ENCODE data around the gene FAM181A.

Gene FAM181A

DNA sequence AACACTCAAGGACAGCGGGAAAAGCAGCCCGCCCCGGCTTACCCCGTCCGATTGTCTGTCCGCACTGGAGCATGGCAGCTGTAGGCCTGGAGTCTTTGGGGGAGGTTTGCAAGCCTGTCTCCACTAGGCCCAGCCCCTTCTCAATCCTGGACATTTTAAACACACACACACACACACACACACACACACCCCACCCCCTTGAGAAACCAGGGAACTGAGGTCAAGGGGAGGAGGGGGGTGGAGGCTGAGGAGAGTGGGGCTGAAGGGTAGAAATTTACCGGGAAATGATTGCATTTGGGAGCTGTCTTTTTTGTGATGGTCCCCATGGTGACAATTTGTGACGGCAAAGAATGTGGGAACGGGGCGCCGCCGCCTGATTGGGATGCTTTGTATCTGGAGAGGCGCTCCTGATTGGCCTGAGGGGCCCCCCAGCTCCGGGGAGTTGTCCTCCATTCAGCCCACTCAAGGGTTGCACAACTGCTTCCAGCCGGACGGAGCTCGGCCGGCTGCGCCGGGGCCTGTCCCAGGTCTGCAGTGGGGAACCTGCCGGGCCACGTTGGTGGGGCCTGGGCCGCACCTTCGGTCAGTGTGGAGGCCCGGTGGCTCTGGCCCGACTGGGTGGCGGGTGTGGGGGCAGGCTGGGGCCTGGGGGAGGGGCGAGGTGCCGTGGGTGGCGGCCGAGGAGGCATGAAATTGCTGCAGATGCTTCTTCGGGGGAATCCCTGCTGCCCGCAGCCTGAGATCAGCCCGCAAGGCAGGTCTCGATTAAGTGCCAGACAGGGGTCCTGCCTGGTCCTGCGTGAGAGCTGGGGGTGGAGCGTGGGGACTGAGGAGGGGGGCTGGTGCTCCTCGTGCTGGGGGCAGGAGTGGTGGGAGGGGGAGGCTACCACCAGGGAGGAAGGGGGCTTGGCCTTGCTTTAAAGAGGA is at the start of gene FAM181A:
Gene FAM181A (plus strand): TSS at position 472 of the 927 bp plus-strand sequence. CDS start 942 bp downstream, outside the sequence.
- no peak for DNase-seq

DNA sequence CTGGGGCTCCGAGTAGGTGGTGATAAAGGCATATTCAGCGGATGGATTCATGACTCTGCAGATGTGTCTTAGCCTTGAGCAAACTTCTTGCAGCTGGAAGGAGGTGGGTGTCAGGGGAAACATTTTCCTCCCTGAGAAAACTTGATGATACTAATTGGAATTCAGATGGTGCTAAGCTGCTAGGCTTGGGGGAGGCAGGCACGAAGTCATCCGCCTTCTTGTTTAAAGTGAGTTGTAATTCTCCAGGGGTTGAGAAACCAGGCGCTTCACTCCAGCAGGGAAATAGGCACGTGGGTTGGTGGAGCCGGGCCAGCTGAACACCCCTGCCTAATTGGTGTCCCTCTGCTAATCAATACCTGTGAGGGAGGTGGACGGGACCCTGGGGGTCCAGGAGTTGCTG is 48.9 kb upstream of the FAM181A start:
- no peak for DNase-seq

DNA sequence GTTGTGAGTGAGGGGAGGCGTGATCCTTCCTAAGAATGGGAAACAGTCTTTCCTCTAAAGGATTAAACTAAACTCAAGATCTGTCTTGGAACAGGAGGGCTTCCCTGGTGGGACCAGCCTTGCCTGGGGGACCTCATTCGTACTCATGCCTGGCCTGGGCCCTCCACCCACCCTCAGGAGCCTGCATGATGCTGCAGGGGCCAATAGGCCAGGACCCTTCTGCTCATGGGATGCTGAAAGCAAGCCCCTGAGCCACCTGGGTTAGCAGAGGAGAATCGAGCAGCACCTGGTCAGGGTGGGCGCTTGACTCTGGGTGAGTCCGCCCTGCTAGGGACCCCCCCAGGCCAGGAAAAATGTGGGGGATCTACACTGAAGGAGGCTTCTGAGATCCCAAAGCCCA is 48.3 kb upstream of the FAM181A start:
- no peak for DNase-seq

DNA sequence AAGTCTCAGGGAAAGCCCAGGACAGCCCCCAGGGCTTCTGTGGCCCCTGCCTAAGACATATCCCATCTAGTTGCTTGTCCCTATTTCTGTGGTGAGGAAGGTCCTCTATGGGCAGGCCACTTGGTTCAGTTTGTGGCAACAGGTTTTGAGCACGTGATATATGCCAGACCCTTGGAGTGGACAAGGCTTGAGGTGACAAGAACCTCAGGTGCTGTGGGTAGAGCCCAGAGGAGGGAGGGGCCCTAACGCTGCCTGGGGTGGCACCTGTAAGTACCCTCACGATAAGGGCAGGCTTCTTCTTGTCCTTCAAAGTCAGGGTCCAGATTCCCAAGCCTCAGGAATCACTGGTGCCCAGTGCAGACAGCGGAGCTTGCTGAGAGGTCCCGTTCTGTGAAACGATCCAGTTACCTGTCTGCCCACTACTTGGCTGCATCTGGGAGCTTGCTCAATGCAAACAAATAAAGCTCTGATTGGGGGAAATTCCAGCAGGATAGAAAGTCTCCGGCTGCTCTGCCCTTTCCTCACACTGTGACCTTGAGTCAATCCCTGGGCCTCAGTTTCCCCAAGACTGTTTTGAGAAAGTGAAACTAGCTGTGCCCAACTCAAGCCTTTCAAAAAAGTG is 47.7 kb upstream of the FAM181A start:
- DNase-seq: no peak

DNA sequence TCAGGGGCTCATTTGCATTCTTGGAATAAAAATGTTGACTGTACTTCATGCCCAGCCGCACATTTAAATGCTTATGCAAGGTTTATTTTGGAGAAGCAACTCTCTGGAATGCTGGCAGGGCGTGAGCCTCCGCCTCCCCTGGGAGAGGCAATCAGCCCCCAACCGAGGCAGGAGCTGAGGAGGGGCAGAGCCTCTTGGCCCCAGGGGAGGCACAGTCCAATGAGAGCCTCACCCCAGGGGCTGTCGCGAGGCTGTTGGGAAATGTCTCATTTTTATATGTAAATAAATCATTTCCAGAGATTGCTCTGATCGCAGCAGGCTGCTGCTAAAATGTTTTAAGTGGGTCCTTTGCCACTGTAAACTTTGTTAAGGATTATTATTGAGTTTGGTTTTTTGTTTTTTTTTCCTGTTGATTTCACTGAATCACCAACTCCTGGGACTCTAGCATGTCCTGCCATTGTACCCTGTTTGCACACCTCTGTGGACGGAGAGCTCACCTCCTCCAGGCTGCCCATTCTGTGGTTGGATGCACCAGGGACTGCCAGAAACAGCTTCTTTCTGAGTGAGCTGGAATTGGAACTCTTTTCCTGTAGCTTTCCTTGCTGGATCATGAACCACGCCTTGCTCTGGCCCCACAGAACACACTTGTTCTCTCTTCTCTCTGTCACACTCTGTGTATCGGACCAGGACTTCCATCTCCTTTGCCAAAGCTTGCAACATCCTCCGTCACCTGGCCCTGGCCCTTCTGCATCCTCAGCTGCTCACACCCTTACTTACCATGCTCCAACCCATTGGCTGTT is 46.9 kb upstream of the FAM181A start:
- no peak for DNase-seq

DNA sequence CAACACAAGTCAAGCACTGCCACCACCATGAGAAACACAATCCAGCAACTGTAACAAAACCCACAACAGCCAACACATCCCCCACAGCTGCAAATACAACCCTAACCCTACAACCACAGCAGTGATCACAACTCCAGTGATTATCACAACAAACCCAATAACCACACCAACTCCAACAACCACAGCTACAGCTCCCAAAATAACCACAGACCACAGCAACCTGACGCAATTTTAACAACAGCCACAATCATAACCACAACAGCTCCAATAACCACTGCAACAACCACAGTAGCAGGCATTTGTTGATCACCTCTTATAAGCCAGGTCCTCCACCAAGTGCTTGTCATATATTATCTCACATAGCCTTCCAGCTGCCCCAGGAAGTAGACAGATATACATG is 42.2 kb upstream of the FAM181A start:
- no peak for DNase-seq

DNA sequence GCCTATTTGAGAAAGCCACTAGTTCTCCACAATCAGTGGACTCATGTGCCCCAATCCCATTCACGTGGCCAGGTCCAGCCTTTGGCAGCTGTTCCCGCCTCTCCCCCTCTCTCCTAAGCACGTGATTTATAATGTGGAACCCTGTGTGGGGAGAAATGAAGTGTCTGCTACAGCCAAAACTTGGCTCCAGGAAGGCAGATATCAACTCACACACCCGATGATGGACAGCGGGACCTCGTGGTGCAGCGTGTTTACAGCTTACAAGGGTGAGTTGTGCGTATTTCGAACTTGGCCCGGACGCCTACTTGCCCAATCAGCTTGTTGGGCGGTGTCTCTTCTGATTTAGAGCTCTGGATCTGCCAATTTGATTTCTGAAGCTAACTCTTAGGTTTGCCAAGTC is 38.1 kb upstream of the FAM181A start:
- DNase-seq: no peak

DNA sequence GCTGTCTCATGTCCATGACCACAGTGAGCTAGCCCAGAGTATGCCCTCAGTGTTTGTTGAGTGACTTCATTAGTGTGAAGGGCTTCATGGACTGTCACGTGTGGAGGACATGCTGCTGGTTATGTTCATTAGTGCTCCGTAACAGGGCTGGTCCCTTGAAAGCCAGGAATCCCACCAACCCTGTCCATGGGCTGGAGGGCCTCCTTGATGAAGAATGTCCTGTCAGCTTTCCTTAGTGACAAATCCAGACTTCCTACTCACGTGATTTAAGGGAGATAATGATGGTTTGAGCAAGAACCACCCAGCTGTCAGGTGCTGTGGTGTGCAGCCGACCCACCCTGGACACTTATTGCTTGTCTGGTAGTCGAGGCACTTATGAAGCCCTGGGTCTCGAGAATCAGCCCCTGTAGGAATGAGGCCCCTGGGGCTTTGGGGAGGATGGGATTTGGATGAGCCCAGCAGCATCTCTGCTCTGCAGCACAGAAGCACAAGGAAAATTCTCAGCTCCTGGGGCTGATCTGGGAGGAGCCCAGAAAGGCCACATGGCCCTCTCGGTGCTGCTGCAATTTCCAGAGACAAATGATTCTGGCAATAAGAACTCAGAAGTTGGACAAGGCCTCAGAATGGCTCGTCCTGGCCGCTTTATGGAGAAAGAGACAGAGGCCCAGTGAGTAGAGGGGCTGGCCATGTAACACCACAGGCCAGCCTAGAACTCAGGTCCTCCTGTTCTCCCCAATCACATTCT is 37.2 kb upstream of the FAM181A start:
- DNase-seq: no peak

DNA sequence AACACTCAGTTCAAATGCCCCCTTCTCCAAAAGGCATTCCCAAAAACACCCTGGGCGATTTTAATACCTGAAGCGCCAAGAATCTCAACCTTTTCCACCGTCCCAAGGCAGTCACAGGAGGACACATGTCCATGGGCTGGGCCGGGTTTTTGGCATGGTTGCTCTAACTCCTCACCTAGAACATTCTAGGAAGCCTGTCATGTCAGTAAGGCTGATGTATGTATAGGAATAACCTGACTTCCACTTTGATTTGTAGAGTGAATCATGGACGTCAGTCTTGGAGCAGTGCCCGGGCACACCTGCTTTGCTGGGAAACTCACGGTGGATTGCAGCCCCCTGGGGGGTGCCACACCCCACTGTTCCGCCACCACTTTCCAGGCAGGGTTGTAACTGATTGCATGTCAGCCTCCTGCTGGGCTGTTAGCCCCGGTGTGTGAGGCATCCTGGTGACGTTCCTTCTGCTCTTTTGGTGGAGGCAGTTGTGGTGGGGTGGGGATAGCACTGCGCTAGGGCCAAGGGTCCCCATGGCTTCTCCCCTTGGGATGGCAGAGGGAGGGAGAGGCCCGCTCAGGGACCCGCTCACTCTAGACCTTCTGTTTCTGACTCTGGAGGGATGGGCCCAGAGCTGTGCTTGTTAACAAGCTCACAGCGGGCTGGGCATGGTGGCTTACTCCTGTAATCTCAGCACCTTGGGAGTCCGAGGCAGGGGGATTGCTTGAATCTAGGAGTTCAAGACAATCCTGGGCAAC is 35.2 kb upstream of the FAM181A start:
- no peak for DNase-seq

DNA sequence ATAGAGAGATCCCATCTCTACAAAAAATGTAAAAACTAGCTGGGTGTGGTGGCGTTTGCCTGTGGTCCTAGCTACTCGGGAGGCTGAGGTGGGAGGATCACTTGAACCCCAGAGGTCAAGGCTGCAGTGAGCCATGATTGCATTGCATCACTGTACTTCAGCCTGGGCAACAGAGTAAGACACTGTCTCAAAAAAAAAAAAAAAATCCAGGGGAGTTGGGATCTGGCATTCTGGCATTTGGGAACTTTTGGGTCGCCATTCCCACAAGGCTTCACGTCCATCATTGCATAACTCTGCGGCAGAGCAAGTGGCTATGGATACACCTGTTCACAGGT is 34.7 kb upstream of the FAM181A start:
- DNase-seq: no peak

DNA sequence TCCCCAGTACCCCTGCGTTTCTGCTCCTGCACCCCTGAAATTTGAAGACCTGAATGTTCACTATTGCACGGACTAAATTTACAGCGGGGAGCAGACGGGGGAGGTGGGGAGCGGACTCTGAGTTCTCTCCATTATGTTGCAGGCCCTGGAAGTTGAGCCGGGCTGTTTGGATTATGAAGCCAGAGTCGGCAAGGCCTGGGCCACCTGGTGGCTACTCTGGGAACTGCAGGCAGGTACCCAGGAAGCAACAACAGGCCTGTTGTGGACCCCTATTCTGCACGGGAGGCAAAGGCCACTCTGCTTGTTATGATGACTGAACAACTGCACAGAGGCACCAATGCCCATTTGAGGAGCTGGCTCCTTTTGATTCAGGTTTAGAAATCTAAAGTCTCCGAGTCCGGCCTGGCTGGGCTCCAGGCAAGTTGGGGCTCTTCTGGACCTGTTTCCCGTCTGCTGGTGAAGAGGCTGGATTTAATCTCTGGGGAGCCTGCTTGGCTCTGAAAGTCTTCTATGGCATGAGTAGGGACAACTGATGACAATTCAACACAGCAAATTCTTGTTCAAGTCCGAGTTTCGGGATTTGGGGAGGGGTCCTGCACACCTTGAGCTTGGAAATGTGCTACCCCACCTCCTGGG is 34.1 kb upstream of the FAM181A start:
- DNase-seq: peak; percentile 85

DNA sequence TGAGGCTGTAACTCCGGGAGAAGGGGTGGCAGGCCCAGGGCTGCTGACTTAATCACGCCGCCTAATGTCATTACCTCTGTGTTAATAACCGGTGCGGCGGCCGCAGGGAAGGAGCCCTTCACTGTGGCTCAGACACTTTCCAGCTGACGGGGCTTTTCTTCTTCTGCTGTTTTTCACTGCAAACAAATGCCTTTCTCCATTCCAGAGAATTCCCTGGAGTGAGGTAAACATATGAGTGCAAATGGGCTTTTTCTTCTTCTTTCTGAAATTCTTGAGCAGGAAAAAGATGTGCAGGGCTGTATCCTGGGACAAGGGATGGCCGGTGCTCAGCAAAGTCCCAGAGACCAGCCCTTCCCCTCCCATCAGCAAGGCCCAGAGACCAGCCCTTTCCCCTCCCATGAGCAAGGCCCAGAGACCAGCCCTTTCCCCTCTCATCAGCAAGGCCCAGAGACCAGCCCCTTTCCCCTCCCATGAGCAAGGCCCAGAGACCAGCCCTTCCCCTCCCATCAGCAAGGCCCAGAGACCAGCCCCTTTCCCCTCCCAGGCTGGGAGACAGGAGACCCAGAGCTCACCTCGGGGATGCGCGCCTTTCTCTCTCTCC is 33.4 kb upstream of the FAM181A start:
- DNase-seq: no peak

DNA sequence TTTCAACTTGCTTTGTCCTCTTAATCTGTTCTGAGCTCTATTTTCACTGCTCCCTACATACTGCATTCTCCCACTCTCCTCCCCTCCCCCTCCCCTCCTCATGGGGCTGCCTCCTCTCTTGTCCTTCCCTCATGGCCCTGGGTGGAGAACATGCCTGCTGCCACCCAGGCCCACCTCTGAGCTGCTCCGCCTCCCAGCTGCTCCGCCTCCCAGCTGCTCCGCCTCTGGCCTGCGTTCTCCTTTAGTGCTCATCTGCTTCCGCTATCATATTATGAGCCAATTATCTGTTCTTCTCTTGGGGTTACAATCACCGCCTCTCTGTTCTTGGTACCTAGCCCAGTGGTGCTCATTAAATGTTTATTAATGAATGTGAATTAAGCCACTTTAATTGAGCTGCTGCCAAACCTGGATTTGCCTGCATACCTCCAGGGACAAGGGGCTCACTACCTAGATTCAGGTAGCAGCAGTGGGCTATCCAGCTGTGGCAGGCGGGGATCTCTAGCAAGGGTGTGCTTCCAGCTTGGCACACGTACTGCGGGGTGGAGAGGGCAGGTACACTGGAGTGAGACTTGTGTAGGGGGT is 32.0 kb upstream of the FAM181A start:
- no peak for DNase-seq

DNA sequence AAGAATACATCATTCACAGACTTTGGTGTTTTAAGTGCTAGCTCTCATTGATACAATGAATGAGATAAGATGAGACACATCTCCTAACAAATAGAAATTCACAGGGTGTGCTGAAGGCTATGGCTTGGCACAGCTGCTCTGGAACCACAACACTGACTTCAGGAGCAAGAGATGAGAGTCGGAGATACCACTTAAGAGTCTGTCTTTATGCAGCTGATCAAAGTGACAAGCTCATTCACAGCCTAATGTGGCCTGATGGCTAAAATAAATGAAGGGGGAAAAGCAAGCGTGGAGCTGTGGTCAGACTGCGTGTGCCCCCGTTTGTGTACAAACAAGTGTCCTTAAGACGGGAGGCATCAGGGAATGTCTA is 29.7 kb upstream of the FAM181A start:
- DNase-seq: no peak

DNA sequence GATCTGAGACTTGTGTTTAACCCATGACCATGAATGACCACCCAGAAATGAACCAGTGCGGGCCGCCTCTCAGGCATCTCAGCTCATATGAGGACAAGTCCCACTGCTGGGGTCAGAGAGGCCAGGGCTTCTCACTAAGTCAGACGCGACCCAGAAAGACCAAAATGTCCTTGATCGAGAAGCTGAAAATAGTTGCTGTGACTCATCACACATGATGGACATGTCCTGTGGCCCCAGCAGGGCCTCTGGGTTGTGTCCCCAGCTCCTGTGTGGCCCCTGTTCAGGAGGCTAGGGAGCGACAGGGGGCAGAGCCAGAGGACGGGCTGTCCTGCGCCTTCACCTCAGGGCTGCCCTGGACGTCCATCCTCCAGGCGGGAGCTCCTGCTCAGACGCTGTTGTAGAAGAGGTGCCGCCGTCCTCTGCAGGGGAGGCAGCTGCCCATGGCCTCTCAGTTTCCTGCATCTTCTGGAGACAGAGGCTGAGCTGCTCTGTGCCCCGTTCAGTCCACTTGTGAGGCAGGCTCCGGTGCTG is 29.0 kb upstream of the FAM181A start:
- DNase-seq: no peak

DNA sequence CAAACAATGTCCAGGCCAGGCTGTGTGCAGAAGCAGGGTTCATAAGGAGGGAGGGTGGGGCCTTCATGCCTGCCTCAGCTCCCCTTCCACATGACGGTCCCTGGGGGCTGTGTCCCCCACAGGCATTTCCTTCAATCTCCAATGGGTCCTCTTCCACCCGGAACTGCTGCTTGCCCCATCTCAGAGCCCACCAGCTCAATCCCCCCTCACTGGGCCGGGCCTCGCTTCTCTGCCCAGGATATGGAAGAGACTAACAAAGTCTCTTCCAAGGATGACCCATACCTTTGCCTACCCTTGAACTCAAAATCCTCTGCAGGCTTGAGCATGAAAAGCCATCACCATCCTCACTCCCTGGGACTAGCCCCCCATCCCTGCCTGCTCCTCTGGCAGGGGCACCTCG is 28.4 kb upstream of the FAM181A start:
- DNase-seq: no peak

DNA sequence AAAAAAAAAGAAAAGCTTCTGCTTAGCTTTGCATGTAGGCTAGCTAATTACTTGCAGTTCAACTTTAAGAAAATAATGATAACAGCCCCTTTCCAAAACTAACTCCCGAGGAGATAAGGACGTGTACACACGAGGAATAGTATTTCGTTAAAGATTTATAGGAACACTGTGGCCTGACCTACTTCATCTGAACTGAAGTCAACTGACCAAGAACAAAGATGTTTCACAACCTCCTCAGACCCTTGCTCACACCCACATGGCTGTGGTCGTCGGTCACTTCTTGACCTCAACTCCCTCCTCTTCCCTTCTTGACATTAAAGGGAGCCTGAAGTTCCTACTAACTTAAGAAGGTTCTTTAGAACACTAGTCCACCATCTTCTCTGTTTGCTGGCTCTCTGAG is 25.3 kb upstream of the FAM181A start:
- no peak for DNase-seq

DNA sequence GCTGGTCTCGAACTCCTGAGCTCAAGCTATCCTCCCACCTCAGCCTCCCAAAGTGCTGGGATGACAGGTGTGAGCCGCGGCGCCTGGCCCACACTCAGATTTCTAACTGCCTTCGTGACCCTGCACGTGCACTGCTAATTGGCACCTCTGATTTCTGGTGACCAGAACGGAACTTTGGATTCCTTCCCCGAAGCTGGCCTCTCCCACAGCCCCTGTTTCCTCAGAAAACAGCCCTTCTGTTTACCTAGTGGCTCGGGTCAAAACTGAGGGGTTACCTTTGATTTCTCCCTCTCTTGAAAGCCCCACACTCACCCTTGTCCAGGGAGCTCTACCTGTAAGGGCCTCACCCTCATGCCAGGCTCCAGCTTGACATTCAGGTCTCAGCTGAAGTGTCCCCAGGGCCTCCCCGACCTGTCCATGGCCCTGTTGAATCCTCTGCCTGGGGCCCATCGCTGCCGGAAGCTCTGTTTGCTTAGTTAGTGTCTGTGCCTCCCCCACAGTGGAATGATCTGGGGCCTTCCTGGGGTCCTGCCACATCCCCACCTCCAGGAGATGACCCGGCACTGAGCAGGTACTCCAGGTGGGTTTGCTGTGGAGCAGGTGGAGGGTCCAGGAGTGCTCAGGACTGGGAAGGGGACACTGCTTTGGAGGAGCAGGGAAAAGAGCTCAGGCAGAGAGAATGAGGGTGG is 24.4 kb upstream of the FAM181A start:
- DNase-seq: no peak

DNA sequence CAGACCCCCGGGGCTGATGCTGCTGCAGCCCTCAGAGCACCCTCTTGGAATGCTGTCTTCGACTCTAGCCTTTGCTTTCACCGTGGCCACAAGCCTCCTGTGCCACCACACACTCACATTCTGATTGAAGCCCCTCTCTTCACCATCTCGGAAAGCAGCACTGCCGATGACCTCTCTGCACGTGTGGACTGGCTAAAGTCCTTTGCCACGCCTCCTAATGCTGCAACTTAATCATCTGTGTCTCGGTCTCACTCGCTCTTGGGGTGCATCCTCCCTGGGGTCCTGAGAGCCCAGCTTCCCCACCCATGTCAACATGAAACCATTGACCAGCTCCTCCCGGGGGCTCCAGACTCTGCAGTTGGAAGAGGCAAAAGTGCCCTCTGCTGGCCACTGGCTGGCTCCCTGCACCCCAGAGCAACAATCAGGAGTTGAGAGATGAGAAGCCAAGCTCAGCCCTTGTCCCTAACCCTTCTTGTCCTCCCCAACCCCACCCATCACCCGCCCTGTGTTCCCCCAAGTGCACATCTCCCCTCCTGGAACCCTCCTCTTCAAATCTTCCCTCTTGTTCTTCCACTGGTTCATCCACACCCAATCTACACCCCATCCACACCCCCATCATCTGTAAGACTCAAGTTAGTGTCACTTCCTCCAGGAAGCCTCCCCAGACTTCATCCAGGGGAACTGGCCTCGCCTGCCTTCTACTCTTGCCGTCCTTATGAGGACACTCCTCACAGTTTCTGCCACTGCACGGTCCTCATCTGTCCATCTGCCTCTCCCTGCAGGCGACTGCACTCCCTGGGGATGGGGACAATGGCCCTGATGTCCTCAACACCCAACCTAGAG is 23.6 kb upstream of the FAM181A start:
- no peak for DNase-seq

All from activated T-cell treated with anti-CD3 and anti-CD28 coated beads, Interleukin-2, amount 50 U/mL, for 48 hours (primary cell).